GM19351 (cell line): ENCODE data around the gene P2RX7.
A peak's percentile ranks its signal among the peaks of the same experiment; 100 is the strongest.

ENCODE experiments used
- ATAC-seq: cut with Tn5 transposase; IDR thresholded peaks from one replicate; pipeline ENCODE4 v1.9.1; 2021; ENCODE audit warnings: mild to moderate bottlenecking, moderate library complexity; ENCODE audit not compliant: unreplicated experiment

P2RX7 gene

DNA sequence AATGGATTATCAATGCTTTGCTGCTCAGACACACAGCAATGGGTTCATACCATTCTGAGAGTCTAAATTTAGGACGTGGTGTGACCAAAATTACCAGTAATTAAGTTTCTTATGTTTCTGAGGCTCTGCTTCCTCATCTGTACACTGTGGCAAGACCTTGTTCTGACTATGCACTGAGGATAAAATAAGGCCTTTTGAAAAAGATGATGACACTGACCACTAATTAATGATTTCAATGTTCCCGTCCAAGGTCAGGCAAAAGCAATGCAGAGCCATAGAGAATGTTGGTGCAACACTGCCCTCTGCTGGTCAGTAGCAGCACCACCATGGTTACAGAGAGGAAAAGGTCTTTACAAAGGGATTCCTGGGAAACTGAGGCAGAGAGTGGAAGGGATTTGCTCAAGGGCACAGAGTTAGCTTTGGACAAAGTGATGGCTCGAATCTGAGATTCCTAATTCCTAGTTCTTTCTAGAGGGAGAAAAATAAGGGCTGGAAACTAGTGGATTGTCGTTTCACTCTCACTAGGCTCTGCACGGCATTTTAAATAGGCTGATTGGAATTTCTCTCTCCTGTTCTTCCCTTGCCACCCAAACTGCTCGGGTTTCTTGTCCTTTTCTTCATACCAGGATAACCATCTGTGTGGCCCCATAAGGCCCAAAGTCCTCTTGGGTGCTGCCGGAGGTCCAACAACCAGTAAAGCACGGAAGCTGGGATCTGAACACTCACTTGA lies 22.3 kb upstream of the P2RX7 start:
- ATAC-seq = peak; percentile 48

DNA sequence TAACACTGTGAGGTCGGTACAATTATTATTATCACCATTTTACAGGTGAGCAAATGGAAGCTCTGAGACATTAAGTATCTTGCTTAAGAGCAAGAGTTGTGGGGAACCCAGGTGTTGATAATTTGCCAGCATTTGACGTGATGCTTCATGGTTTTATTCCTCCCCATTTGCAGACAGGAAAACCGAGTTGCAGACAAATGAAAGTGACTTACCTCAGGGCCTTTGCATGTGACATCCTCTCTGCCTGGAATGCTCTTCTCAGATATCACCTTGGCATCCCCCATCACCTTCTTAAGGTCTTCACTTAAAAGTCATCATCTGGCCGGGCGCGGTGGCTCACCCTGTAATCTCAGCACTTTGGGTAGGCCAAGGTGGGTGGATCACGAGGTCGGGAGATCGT lies 21.0 kb upstream of the P2RX7 start:
- ATAC-seq = no peak

DNA sequence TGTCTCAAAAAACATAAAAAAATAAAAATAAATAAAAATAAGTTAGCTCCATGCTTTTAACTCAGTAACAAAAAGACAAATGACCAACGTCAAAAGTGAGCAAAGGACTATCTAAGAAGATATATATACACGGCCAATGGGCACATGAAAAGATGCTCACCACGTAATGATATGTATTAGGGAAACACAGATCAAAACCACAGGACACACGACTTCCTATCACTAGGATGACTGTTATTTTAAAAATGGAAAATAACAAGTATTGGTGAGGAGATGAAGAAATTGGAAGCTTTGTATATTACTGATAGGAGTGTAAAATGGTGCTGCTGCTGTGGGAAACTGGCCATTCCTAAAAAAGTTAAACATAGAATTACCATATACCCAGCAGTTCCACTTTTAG lies 20.2 kb upstream of the P2RX7 start:
- no peak for ATAC-seq

DNA sequence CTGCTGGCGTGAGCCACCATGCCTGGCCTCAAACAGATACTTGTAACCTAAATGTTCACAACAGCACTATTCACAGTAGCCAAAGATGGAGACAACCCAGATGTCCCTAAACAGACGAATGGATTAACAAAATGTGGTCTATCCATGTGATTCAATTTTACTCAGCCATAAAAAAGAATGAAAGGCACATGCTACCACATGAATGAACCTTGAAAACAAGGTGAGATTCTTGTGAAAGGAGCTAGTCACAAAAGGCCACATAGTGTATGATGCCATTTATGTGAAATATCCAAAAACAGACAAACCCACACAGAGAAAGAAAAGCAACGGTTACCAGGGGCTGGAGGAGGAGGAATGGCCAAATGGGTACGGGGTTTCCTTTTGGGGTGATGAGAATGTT lies 19.6 kb upstream of the P2RX7 start:
- ATAC-seq = no peak

DNA sequence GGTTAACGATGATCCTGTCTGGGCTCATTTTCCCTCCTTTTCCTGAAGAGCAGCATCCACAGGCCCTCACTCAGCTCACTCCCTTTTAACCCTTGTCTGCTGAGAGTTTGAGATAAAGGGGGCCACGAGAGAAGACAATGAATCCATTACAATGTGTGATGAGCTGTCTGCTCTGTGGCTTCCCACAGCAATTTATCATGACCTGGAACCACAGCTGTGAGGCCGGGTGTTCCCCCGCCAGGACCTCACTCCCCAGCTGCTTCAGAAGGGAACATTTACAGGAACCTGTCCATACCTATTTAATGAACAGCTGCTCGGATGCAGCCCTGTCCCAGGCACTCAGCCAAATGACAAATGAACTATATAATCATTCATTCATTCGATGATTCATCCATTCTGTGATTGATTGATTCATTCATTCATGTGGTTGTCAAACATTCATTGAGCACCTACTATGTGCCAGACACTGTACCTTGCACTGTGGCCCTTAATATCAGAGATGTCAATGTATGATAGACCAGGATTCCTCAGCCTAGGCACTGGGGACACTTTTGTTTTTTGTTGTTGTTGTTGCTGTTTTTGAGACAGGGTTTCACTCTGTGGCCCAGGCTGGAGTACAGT lies 18.5 kb upstream of the P2RX7 start:
- no peak for ATAC-seq

DNA sequence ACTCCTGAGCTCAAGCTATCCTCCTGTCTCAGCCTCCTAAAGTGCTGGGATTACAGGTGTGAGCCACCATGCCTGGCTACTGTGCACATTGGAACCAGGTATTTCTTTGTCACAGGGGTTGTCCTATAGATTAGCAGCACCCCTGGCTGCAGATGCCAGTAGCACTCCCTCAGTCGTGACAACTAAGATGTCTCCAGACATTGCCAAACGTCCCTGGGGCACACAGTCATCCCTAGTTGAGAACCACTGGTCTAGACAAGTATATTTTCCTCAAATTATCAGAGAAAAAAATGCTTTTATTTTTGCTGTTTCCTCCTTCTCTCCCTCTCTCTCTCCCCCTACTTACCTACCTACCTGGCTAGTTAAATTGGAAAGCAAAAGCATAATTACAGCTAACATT lies 17.9 kb upstream of the P2RX7 start:
- ATAC-seq = no peak

DNA sequence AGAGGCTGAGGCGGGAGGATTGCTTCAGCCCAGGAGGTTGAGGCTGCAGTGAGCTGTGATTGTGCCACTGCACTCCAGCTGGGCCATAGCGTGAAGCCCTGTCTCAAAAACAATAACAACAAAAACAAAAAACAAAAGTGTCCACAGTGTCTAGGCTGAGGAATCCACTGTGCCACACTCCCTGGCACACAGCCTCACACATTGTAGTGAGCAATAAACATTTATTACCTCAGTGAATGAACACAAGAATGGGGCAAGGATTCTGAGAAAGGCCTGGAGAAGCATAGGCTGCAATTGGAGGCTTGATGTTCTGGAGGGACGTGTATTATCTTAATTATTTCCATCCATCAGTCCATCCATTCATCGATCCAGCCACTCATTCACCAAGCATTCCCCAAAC lies 17.1 kb upstream of the P2RX7 start:
- ATAC-seq = no peak

DNA sequence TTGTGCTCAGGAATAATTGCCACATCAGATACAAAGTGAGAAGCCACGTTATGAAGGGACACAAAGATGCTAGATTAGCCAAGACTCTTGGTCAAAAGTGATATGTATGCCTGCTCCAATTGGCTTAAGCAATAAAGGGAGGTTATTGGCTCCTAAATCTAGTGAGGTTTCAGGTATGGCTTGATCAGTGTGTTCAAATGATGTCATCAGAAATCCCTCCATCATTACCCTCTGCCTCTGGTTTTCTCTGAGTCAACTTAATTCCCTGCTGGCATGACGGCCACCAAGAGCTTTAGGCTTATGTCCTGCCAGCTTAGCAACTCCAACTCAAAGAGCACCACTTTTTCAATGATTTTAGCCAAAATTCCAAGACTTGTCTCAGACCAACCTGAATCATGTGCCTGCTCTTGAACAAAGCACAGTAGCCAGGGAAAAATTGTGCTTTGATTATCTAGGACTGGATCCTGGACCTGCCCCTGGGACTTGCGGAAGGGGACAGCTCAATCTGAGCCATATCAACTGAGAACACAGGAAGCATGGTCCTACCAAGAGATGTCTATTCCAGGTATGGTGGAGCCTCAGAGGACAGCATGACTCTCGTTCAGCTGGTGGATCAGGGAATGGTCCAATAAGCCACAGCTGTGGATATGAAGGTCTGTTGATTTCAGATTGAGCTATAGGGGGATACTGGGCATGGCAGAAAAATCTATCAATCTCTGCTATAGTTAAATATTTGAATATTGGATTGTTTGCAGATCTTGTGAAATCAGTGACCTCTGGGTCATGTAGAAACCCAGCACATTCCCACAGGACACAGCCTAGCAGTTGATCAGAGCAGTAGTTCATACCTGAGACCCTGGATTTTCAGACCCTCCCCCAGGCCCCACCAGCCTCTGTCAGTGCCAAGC lies 16.1 kb upstream of the P2RX7 start:
- ATAC-seq = no peak

DNA sequence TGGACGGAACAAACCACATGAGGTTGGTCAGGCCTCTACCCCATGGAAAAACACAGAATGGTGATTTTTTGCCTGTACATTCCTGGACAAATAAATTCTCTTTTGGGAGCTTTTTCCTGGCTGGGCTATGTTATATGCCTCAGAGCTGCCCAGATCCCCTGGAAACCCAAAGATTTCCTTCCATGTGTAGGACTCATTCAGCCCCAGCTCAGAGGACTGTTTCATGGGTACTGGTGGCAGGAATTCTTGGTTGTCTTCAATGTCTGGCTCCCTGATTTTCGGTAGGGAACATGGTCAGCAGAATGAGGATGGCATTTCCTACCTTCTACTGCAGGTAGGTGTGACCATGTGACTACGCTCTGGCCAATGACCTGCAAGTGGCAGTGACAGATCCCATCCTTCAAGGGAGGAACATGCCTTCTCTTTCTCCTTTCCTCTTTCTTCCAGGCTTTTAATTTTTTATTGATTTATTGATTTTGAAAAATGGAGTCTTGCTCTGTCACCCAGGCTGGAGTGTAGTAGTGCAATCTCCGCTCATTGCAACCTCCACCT lies 15.4 kb upstream of the P2RX7 start:
- ATAC-seq = no peak

DNA sequence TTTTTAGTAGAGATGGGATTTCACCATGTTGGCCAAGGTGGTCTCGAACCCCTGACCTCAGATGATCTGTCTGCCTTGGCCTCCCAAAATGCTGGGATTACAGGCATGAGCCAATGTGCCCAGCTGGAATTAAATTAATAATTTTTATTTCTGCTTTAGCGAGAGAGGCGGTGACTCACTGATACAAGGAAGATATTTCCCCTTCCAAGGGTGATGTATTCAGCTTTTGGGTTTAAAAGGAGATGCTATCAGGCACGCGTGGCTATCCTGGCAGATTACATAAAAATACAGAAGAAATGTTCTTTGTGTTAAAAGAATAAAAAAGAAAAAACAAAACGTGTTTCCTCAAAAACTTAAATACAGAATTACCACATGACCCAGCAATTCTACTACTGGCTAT lies 12.4 kb upstream of the P2RX7 start:
- ATAC-seq = no peak

DNA sequence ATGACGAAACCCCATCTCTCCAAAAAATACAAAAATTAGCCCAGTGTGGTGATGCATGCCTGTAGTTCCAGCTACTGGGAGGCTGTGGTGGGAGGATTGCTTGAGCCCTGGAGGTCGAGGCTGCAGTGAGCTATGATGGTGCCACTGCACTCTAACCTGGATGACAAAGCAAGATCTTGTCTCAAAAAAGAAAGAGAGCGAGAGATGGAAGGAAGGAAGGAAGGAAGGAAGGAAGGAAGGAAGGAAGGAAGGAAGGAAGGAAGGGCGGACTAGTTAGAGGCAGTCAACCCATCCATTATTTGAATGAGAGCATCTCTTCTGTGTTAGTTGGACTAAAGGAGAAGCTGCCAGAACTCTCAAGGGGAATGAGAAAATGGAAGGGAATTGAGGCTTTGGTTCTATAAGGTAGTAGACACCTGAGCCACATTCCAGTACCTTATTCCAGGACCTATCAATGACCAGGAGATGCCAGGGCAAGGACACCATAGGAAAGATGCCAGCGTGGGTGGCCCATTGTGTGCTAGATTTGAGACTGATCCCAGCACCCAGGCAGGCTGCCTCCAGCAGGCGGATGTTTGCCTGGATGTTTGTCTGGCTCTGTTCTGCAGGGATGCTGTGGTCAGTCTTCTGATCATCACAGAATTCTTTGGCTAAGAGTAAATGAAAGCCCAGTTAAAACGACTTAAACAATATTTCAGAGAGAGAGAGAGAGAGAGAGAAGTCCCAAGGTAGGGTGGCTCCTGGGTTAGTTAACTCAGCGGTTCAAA lies 11.5 kb upstream of the P2RX7 start:
- ATAC-seq = no peak

DNA sequence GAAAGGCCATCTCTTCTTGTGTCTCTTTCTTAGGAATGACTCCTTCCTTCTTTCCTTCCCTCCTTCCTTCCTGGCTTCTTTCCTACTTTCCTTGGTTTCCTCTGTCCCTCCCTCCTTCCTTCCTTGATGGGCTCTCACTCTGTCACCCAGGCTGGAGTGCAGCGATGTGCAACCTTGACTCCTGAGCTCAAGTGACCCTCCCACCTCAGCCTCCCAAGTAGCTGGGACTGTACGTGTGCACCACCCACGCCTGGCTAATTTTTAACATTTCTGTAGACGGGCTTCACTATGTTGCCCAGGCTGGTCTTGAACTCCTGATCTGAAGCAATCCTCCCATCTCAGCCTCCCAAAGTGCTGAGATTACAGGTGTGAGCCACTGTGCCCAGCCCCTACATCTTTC lies 10.9 kb upstream of the P2RX7 start:
- no peak for ATAC-seq

DNA sequence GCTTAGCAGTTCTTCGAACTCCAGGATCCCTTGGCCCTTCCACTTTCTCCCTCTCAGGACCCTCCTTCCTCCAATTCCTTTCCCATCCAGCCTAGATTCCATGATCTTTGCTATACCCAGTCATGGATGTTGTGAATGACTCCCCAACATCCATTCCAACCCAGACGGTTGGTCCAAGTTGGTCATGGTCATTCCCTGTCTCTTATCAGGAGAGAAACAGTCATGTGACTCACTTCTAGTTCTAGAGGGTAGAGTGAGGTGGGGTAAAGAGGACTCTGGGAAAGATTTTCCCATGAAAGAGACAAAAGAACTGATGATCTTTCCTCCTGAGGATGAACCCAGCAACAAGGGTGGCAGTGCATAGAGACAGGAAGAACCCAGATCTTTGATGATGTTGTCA lies 9.2 kb upstream of the P2RX7 start:
- no peak for ATAC-seq

DNA sequence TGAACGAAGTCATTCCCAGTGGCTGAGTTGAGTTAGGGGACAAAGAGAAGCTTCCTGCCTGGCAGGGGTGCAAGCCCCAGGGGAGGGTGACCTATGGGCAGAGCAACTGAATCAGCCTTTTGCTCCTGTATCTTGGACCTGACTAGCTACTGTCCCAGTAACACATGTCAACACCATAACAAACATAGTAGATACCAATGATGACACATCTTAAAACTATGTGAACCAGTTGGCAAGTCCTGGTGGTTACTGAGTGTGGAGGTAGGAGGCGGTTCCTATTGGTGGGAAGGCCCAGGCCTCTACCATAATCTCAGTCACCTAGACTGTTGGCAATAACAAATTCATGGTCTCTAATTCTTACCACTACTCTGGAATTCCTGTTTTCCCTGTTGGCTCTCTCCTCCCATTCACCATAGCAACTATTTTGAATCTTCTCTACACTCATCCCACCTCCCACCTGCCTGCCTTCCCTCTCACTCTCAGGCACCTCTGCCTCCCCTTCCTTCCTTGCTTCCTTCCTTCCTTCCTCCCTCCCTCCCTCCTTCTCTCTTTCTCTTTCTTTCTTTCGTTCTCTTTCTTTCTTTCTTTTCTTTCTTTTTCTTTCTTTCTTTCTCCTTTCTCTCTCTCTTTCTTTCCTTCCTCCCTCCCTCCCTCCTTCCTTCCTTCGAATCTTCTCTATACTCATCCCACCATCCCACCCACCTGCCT lies 8.1 kb upstream of the P2RX7 start:
- ATAC-seq = no peak

DNA sequence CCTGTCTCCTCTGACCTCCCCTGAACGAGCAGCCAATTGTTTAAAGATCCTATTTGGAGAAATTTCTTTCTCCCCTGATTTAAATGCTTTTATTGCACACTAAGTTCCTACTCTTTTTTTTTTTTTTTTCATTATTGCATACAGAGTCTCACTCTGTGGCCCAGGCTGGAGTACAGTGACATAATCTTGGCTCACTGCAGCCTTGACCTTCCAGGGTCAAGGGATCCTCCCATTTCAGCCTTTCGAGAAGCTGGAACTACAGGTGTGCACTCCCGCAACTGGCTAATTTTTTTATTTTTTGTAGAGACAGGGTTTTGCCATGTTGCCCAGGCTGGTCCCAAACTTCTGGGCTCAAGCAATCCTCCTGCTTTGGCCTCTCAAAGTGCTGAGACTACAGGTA lies 5.2 kb upstream of the P2RX7 start:
- ATAC-seq = no peak

DNA sequence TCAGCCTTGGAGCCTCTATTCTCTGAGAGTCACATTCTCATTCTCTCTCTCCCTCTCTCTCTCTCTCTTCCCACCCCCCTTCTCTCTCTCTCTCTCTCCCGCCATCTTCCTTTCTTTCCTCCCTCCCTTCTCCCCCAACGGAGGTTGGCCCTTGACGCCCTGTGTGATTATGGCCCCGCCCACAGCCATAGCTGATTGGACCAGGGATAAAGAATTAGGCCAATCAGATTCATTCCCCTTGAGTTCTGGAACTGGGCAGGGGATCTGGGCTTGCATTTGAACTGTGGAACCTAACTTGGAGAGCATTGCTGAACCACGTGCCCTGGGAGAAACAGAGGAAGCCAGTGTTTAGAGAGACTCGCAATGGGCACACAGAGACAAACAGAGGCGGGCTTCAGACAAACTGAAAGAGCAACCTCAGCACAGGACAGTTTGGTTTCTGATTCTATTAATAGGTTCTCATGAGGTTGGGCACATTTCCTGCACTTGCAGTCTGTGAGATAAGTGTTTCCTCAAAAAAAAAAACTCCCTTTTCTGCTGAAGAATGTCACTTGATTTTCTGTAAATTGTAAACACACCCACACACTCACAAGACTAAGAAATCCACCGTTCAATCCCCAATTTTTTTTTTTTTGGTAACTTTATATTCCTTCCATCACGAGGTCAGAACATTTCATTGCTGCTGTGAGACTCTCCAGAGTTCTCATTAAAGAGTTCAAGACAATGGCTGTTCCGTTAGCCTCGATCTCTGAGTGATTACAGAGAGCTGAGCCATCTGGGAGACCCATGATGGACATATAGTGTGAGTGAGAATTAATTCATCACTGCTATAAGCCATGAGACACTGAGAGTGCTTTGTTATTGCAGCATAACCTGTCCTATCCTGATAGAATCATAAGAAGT lies 3.5 kb upstream of the P2RX7 start:
- ATAC-seq = peak; percentile 83

DNA sequence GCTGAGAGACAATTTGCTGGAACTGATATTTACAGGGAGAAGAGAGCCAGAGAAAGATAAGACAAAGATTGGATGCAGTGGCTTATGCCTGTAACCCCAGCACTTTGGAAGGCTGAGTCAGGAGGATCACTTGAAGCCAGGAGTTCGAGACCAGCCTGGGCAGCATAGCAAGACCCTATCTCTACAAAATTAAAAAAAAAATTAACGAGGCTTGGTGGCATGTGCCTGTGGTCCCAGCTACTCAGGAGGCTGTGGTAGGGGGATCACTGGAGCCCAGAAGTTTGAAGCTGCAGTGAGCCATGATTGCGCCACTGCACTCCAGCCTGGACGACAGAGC lies 2.9 kb upstream of the P2RX7 start:
- ATAC-seq = no peak

DNA sequence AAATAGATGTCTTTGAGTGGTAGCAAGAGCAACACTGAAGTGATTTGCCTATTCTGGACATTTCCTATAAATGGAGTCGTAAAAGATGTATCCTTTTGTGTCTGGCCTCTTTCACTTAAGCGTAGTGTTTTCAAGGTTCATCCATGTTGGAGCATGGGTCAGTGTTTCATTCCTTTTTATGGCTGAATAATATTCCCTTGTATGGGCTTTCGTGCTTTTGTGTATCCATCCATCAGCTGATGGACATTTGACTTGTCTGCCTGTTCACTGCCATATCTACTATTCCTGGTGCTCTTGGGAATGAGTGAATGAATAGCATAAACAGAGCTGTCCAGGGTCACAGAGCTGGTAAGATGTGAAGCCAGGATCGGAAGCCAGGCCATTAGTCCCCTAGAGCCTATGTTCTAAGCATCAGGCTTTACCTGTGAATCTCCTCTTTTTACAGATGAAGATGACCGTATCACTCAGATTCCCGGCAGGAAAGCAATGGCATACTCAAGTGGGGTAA lies 1.8 kb upstream of the P2RX7 start:
- no peak for ATAC-seq

DNA sequence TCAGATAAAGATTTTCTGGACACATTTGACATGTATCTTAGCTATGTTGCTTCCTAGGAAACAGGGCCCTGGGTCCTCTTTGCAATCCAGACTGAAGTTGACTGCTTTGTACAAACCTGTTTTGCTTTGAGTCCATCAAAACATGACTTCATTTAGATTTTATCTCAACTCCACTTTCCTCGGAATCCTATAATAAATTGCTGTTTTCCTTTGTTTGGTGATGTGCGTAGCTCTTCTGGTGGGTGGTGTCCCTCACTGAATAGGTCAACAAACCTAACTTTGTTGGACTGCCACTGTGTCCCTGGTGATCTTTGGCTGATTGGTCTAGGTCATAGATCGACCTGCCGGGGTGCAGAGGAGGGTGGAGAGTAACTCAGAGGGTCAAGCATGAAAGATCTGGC lies 735 bp upstream of the P2RX7 start:
- no peak for ATAC-seq
